Measurements from ENCODE around the gene GOLGA6A.
"Not testable (repeated sequence)": the region's sequence is repeated elsewhere in the genome, so short reads cannot be mapped to it uniquely, and the experiment has no call there.

Gene GOLGA6A

DNA sequence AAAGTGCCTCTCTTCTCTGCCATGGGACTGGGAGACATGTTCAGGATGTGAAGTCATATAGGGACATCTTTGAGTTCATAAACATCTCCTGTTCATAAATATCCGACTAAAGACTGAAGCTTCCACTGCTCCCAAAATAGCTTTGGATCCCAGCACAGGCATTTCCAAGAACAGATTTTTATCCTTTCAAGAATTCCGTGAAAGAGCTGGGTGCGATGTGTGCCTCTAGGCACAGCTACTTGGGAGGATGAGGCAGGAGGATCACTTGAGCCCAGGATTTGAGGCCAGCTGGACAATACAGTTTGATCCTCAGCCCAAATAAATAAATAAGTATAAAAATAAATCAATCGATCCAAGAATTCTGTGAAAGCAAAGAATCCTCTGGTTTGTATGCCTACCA, 41.3 kb upstream of the GOLGA6A start:
- DNase-seq (ENCODE audit: insufficient read length, low spot score) (no peak), FAIRE-seq (no peak)
- no peak for TF ChIP-seq POLR2A (IDR thresholded peaks at IDR 0.05; ENCODE audit: low read depth, low read length)

DNA sequence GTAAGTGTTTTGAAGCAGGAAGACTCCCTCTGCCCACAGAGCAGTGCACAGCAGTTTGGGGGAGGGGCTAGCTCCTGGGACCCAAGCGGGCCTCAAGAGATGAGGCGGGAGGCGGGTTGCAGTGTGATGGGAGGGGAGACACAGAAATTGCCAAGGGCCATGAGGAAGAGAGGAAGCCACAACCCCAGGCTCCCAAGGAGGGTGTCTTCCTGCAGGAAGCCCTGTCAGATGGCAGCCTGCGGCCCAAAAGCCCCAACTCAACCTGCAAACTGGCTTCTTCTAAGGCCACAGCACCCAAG, 40.7 kb upstream of the GOLGA6A start:
- TF ChIP-seq POLR2A (IDR thresholded peaks at IDR 0.05; ENCODE audit: low read depth, low read length) = no peak
- FAIRE-seq (no peak), DNase-seq (ENCODE audit: insufficient read length, low spot score) (no peak)

DNA sequence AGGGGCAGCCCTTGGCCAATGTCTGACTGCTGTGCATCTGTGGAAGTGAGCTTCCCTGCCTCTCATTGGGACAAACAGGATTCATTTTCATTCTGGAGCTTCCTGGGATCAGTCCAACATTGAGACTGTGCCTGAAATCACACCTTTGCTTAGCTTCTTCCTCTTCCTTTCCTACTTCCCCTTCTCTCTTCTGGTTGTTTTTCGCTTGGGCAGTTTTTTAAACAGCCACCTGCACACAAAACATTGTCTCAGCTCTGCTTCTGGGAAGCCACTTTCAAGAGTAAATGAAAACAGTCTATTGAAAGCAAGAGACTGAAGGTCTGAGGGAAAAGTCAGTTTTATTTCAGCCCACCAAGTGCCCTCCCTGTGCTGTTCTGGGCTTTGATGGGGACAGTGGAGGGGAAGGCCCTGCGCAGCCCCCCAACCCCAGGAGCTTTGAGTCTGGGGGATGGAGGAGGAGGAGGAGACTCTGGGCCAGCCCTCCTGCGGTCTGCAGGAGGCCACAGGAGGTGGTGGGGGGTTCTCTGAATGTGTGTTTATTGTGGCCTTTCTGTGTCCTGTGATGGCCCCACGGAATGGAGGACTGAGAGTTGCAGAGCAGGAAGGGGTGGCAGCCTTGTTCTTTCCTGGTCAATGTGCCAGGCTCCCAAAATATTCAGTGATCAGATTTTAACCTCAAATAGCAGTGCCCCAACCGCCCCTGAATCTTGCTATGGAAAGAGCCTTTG, 40.2 kb upstream of the GOLGA6A start:
- FAIRE-seq = no peak
- no peak for TF ChIP-seq POLR2A (IDR thresholded peaks at IDR 0.05; ENCODE audit: low read depth, low read length)
- no peak for DNase-seq (ENCODE audit: insufficient read length, low spot score)

DNA sequence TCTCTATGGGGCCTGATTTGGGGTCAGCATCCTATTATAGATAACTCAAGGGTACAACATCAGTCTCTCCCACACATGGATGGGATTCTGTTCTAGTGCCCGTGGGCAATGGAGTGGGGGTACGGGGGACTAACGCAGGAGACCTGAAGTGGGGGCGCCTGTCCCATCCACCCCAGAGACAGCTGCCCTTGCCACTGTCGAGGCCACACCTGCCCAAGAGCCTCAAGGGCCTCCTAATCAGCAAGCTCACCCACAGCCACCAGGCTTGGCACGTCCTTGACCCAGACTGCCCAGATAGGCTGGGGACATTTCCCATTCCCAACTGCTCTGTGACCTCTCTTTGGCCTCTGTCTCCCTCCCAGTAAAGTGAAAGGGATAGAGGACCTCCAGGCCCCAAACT, 39.5 kb upstream of the GOLGA6A start:
- no peak for FAIRE-seq
- DNase-seq (ENCODE audit: insufficient read length, low spot score) = no peak
- no peak for TF ChIP-seq POLR2A (IDR thresholded peaks at IDR 0.05; ENCODE audit: low read depth, low read length)

DNA sequence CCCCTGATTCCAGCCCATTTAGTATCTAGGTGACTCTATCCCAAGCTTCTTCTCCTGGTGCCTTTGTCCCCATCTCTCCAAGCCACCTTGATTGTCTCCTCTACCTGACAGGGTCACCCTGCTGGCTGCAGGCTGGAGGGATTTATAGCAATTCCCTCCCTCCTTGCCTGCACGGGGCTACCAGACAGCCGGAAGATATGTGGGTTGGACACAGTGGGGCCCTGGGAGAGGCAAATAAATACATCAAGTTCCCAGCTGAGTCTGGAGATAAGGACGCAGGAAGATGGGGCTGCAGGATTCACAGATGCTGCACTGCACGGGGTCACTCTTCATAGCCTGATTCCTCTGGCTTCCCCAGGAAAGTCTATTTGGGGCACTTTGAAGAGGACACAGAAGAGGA, 38.7 kb upstream of the GOLGA6A start:
- DNase-seq (ENCODE audit: insufficient read length, low spot score) = no peak
- FAIRE-seq = no peak
- no peak for TF ChIP-seq POLR2A (IDR thresholded peaks at IDR 0.05; ENCODE audit: low read depth, low read length)

DNA sequence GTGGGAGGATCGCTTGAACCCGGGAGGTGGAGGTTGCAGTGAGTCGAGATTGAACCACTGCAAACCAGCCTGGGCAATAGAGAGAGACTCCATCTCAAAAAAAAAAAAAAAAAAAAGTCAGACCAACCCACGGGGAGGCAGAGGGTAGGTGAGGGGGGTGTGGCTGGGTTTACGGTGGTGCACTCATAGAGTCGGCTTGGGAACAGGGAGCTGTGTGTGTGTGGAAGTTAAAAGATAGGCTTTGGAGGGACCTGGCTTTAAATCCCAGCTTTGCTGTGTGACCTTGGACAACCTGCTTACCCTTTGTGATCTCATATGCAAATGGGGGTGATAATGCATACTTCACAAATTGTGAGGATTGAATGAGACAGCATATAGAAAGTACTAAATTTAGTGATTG, 38.1 kb upstream of the GOLGA6A start:
- DNase-seq (ENCODE audit: insufficient read length, low spot score) (no peak), FAIRE-seq (no peak)
- TF ChIP-seq POLR2A (IDR thresholded peaks at IDR 0.05; ENCODE audit: low read depth, low read length) = no peak

DNA sequence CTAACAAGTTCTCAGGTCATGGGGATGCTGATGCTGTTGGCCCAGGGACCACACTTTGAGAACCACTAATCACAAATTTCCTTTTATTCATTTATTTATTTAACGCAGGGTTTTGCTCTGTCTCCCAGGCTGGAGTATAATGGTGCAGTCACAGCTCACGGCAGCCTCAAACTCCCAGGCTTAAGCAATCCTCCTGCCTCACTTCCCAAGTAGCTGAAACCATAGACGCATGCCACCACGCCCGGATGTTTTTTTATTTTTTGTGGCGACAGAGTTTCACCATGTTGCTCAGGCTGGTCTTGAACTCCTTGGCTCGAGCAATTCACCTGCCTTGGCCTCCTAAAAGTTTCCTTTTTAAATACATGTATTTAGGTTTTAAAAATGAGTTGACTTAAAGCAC, 27.4 kb upstream of the GOLGA6A start:
- no peak for TF ChIP-seq POLR2A (IDR thresholded peaks at IDR 0.05; ENCODE audit: low read depth, low read length)
- DNase-seq (ENCODE audit: insufficient read length, low spot score) (no peak), FAIRE-seq (no peak)

DNA sequence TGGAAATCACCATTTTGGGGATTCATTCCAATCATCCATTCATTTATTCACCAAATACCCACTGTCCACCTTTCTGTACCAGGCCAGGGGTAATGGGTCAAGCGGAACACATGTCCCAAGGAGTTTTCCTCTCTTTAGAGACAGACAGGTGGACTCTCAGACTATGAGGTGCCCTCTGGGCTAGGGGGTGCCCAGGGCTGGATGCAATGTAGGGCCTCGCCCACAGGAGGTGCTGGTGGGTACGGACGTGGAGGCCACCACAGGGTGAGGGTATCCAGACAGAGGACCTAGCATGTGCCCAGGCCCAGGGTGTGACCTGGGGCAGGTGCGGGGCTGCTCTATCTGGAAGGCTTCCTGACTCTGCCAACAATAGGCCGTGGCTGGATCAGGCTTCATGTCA, 26.3 kb upstream of the GOLGA6A start:
- DNase-seq (ENCODE audit: insufficient read length, low spot score); FAIRE-seq: not testable (repeated sequence)

DNA sequence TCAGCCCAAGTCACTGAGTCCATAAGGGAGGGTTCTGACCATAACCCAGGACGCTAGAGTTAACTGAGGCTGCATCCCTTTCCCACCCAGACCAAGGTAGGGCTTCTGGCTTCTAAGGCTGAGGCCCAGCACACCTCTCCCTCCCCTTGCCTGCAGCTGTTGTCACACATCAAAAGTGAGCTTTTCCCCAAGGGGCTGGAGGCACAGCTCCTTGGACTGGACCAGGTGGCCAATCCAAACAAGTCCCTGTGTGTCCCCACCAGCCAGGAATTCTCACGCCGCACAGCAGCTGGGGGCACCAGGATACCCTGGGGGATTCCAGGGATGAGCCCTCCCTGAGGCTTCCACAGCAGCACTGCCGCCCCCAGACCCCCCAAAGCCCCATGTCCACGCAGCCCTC, 25.8 kb upstream of the GOLGA6A start:
- DNase-seq (ENCODE audit: insufficient read length, low spot score) (no peak), FAIRE-seq (no peak)
- no peak for TF ChIP-seq POLR2A (IDR thresholded peaks at IDR 0.05; ENCODE audit: low read depth, low read length)

DNA sequence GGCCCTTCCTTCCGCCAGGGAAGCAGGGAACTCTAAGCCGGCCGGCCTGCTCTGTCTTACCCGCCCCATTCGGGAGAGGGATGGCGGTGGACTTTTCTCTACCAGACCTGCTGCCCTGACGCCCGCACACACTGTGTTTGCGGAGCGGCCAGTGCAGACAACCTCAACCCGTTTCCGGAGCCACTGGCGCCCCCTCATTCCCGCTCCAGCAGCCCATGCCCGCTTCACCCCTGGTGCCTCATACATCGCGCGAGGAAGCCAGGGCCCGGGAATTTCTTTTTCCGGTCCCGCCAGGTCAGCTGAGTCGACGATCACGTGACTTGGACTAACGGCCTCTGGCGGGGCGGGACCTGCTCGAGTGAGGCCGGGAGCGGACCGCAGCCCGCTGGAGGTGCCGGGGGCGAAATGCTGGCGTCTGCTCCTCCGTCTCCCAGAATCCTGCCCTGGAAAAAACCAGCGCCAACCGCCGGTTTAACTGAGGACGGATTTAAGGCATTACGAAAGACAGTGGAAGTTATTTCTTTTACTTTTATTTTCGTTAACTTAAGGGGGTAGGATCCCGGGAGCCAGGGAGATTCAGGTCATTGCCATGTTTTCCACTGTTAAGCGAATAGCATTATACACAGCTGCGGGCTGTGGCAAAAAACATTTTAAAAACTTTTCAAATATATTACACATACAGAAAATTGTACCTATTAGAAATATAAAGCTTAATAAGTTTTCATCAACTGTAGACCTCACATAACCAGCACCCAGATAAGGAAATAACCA, 17.8 kb upstream of the GOLGA6A start:
- peak; percentile 50 for DNase-seq (ENCODE audit: insufficient read length, low spot score)
- FAIRE-seq = not testable (repeated sequence)

DNA sequence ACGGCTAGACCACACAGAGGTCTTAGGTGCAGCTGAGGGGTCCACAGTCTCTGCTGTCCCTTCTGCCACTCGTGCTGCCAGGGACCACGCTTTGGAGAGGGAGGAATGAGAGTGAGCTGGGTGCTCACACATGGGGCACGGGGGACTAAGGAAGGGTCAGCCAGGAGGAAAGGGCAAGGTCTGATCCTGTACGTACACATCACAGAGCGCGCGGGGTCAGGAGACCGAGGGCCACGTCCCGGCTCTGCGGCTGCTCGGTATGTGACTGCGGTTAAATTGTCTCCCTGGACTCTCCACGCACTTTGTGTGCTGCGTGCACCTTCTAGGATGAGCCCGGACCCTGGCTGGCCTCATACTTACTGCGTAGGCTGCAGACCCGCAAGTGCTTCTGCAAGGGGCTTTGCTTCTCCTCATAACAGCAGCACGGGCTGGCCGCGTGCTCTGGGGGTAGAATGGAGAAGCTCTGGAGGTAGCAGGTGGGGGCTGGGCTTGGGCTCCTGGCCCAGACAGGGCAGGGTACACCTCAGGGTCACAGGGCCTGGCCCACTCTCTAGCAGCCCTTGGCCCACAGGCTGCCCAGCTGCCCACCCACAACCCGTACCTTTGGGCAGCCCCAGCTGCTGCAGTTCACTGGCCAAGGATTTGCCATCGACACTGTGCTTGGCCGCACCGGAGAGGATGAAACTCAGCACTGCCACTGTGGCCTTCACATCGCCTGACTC, 14.6 kb upstream of the GOLGA6A start:
- not testable (repeated sequence) for FAIRE-seq; DNase-seq (ENCODE audit: insufficient read length, low spot score)

DNA sequence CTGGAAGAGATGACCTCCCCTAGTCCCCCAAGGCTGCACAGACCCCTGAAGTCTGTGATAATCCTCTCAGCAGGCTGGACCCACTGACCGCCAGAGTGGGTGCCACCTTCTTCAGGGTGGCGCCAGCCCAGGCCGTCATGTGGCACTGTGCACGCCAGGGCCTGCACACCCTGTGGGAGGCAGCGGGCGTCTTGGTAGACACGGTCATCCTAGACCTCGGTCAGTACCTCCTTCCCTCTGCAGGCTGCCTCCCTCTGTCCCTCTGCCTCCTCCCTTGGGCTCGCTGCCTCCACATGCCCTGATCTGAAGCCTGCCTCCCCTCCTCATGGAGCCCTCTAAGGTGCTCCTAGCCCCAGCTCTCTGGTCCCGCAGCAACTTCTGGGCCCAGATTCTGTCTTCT, 13.3 kb upstream of the GOLGA6A start:
- DNase-seq (ENCODE audit: insufficient read length, low spot score); FAIRE-seq: not testable (repeated sequence)

DNA sequence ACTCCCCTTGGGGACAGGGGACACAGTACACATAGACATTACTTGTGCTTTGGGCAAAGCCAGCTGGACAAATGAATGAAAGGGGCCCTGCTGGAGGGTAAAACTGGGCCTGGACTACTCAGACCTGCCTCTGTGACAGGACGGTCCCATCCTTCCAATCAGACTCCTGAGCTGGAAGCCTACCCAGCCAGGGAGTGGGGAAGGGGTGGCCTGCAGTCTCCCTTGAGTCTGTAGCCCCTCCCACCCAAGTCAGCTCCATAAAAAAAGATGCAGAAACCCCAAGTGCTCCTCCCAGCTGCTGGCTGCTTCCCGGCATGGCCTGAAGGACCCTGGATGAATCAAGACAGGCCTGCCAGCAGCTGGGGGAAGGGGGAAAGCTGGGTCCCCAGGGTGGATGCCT, 12.2 kb upstream of the GOLGA6A start:
- not testable (repeated sequence) for FAIRE-seq; DNase-seq (ENCODE audit: insufficient read length, low spot score)

DNA sequence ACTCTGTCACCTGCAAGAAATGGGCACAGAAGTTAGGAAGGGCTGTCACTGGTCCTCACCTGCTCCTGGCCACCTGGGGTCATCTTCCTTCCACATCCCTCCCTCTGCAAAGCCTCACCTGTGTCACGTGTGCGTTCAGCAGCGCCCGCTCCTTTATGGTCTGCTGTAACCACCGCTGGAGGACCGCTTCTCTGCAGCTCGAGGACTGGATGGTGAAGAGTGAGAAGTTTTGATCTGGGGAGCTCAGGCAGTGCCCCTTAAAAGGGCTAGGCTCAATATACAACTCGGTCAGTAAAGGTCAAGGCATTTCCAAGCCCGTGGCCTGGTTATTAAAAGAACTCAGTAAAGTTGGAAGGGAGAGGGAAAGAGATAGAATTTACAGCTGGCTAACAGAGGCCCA, 6.6 kb downstream of the GOLGA6A start:
- FAIRE-seq = not testable (repeated sequence)

DNA sequence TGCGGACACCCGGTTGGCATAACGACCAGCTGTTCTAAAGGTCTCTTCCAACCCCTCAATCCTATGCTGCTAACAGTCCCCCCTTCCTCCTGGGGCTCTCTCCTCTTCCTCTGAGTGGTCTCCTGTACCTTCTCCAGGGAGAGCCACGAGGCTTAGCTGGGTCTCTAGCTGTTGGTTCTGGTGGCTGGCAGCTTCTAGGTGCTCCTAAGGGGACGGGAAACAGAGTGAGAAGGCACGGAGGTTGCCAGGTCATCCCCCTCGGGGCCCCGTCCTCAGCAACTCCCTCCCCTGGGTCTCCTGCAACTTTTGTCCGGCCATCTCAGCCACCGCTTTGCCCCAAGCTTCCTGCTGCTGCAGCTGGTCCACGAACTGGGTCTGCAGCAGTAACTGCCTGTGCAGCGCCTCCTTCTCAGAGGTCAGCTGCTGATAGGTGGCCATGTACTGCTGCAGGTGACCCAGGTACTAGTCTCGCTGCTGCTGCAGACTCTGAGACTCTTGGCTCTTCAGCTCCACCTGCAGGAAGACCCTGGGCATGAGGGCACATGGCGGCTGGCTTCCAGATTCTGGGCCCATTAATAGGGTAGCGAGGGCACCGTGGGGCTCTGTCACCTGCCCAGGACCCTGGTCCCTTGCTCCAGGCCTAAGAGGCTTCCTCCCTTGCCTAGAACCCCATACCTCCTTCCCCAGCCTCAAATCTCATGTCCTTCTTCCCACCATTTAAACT, 9.6 kb downstream of the GOLGA6A start:
- FAIRE-seq; DNase-seq (ENCODE audit: insufficient read length, low spot score): not testable (repeated sequence)

More for the DNA sequence above, 6.6 kb downstream of the GOLGA6A start:
- DNase-seq (ENCODE audit: insufficient read length, low spot score) = not testable (repeated sequence)

DNA sequence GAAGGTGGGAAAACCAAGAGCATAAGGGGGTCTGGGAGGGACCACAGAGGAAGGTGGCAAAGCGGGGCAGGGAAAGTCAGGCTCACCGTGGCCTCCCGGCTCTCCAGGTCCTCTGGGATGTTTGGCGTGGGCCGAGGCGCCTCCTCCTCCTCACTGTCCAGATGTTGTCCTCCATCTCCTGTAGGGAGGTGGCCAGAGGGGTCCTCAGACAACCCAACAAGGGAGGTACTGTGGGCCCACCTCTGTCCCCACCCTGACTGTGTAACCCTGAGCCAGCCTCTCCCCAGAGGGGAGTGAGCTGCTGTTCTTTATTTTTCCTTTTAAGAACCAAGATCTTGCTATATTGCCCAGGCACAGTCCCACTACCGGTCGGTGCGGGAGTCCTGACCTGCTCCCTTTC, 10.2 kb downstream of the GOLGA6A start:
- FAIRE-seq; DNase-seq (ENCODE audit: insufficient read length, low spot score): not testable (repeated sequence)

DNA sequence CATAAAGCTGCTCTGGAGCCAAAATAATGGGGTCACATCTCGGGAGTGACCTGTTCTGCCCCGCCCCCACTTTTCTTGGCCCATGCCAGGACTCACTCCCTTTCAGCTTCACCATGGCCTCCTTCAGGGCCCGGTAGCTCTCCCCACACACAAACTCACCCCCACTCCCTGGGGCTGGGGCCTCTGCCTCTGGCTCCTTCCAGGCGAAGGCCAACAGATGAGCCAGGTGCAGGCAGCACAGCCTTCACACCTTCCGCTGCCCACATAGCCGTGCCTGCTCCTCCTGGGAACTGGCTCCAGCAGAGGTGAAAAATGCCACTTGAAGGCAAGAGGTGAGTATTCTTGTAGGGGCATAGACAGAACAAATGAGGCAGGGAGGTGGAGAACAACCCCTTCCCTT, 10.7 kb downstream of the GOLGA6A start:
- not testable (repeated sequence) for FAIRE-seq; DNase-seq (ENCODE audit: insufficient read length, low spot score)

DNA sequence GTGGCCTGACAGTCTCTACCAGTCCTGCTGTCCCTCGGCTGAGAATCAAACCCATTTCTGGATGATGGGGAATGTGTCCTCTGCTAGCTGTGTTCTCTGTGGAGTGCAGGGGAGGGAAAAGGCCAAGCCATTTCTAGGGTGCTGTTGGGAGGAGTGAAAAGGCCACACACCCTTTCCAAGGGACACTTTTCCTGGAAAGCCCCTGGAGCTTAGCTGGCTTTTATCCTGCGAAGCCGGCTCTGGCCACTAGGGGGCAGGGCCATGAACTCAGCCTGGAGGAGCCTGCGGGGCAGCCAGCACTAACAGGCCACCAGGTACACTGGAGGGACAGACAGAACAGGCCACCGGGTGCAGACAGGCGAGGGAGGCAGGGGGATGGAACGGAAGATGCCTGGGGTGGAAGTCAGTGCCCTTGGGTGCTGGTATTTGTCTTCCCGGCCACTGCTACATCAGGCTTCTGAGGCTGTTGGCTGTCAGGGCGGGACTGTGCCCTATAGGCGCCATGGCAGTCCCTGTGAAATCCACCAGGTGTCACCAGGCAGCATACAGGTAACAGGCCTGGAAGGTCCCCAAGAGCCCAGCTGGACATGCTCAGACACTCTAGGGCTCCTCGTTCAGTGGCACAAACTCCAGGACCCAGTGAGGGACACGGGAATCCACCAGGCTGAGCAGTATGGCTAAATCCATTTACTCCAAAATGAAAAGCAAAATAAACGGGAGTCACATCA, 16.5 kb downstream of the GOLGA6A start:
- not testable (repeated sequence) for FAIRE-seq; DNase-seq (ENCODE audit: insufficient read length, low spot score)

DNA sequence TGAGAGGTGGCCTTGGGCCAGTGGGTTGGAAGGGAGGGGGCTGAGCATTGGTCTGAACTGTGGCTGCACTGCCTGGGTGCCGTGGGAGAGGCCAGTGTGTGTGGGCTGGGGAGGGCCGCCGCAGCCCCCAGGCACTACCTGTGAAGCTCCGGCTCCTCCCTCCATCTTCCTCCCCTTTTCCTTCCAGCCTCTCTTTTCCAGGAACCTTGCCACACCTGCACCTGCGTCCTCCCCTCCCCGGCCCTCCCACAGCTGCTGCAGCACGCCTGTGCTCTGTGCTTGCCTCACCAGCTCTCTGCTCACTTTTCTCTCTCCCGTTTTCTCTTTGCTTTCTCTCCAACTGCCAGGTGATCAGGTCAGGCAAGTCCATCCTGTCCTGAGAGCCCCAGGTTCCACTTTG, 17.5 kb downstream of the GOLGA6A start:
- not testable (repeated sequence) for FAIRE-seq; DNase-seq (ENCODE audit: insufficient read length, low spot score)
